ENCODE measurements around the gene BRWD1.

BRWD1 gene

GRCh38 chr21:39265603-39266002 is 47.8 kb downstream of the BRWD1 start:
- H4K20me1 ChIP-seq (ENCODE audit: insufficient read depth, low read length): peaks cover 2% of the 10 kb centered on the region; the same call in 1 of the 2 replicates
- no peak overlapping the region for H2AFZ ChIP-seq (ENCODE audit: low read depth, low read length)
- DNase-seq: no peak
- no peak overlapping the region for H3K27ac ChIP-seq (ENCODE audit: low read length)
- H3K4me1 ChIP-seq (ENCODE audit: insufficient read depth, low read length): no peaks in the 10 kb centered on the region
- no peak overlapping the region for H3K4me3 ChIP-seq (ENCODE audit: low read depth in 1 of 2, low read length in 2 of 2)
- TF ChIP-seq EZH2 (IDR thresholded peaks at IDR 0.05; ENCODE audit: borderline replicate concordance, low read depth, low read length, severe bottlenecking): no peak
- no peak for TF ChIP-seq CTCF (IDR thresholded peaks at IDR 0.05; ENCODE audit: borderline replicate concordance, extremely low read depth, low read length, poor library complexity, severe bottlenecking)
- H3K79me2 ChIP-seq (ENCODE audit: insufficient read depth, low read length): peaks cover 22% of the 10 kb centered on the region
- H3K4me2 ChIP-seq (ENCODE audit: insufficient read depth, low read length): no peak overlapping the region
- ATAC-seq (ENCODE audit: insufficient read depth, low read depth): no peak
- H3K9me3 ChIP-seq (ENCODE audit: insufficient read depth, low read length, severe bottlenecking): no peaks in the 10 kb centered on the region
- H3K9ac ChIP-seq (ENCODE audit: low read depth, low read length): no peak overlapping the region
- H3K36me3 ChIP-seq (ENCODE audit: insufficient read depth, low read length): peaks cover 92% of the 10 kb centered on the region
- no peaks in the 10 kb centered on the region for H3K27me3 ChIP-seq (ENCODE audit: insufficient read depth, low read length, poor library complexity)

DNA sequence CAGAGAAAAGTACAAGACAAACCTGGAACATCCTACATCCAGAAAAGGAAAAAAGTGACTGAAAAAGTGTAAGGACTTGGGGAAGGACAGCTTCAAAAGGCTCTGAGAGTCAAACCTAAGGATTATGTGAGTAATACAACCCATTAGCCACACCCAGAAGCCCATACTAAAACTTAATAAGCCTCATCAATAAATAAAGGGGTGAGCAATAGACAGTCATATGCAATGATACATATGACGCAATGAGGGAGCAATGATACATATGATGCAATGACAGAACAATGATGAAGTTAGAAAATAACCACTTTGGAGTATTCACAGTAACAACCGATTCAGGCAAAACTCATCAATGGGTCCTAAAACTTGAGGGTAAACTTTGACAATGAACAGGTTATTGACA is 50.1 kb downstream of the BRWD1 start:
- peaks cover 29% of the 10 kb centered on the region for H3K79me2 ChIP-seq (ENCODE audit: insufficient read depth, low read length)
- no peaks in the 10 kb centered on the region for H3K27me3 ChIP-seq (ENCODE audit: insufficient read depth, low read length, poor library complexity)
- H3K36me3 ChIP-seq (ENCODE audit: insufficient read depth, low read length): peaks cover 94% of the 10 kb centered on the region
- H3K4me2 ChIP-seq (ENCODE audit: insufficient read depth, low read length): no peak overlapping the region
- no peak overlapping the region for H2AFZ ChIP-seq (ENCODE audit: low read depth, low read length)
- H3K9me3 ChIP-seq (ENCODE audit: insufficient read depth, low read length, severe bottlenecking): no peaks in the 10 kb centered on the region
- DNase-seq (no peak), ATAC-seq (ENCODE audit: insufficient read depth, low read depth) (no peak)
- TF ChIP-seq EZH2 (IDR thresholded peaks at IDR 0.05; ENCODE audit: borderline replicate concordance, low read depth, low read length, severe bottlenecking) (no peak), CTCF (IDR thresholded peaks at IDR 0.05; ENCODE audit: borderline replicate concordance, extremely low read depth, low read length, poor library complexity, severe bottlenecking) (no peak)
- peaks cover 4% of the 10 kb centered on the region; the same call in 1 of the 2 replicates for H4K20me1 ChIP-seq (ENCODE audit: insufficient read depth, low read length)
- H3K9ac ChIP-seq (ENCODE audit: low read depth, low read length): no peak overlapping the region
- H3K4me1 ChIP-seq (ENCODE audit: insufficient read depth, low read length): no peaks in the 10 kb centered on the region
- H3K27ac ChIP-seq (ENCODE audit: low read length): no peak overlapping the region
- no peak overlapping the region for H3K4me3 ChIP-seq (ENCODE audit: low read depth in 1 of 2, low read length in 2 of 2)

- no peaks in the 10 kb centered on the region for H3K27me3 ChIP-seq (ENCODE audit: insufficient read depth, low read length, poor library complexity)
- H3K27ac ChIP-seq (ENCODE audit: low read length): no peak overlapping the region
- no peaks in the 10 kb centered on the region for H3K4me1 ChIP-seq (ENCODE audit: insufficient read depth, low read length)
- TF ChIP-seq CTCF (IDR thresholded peaks at IDR 0.05; ENCODE audit: borderline replicate concordance, extremely low read depth, low read length, poor library complexity, severe bottlenecking): no peak
- TF ChIP-seq EZH2 (IDR thresholded peaks at IDR 0.05; ENCODE audit: borderline replicate concordance, low read depth, low read length, severe bottlenecking): no peak
- ATAC-seq (ENCODE audit: insufficient read depth, low read depth): no peak
- H2AFZ ChIP-seq (ENCODE audit: low read depth, low read length): no peak overlapping the region
- peaks cover 91% of the 10 kb centered on the region for H3K36me3 ChIP-seq (ENCODE audit: insufficient read depth, low read length)
- H3K9me3 ChIP-seq (ENCODE audit: insufficient read depth, low read length, severe bottlenecking): no peaks in the 10 kb centered on the region
- peaks cover 10% of the 10 kb centered on the region; the same call in 1 of the 2 replicates for H4K20me1 ChIP-seq (ENCODE audit: insufficient read depth, low read length)
- DNase-seq: no peak
- H3K79me2 ChIP-seq (ENCODE audit: insufficient read depth, low read length): peaks cover 29% of the 10 kb centered on the region
- no peak overlapping the region for H3K4me3 ChIP-seq (ENCODE audit: low read depth in 1 of 2, low read length in 2 of 2)
- H3K4me2 ChIP-seq (ENCODE audit: insufficient read depth, low read length): no peak overlapping the region
- H3K9ac ChIP-seq (ENCODE audit: low read depth, low read length): no peak overlapping the region
These were observed 55.2 kb downstream of the BRWD1 start for GRCh38 chr21:39258207-39258606.

GRCh38 chr21:39251326-39251725 is 62.1 kb downstream of the BRWD1 start:
- H4K20me1 ChIP-seq (ENCODE audit: insufficient read depth, low read length): peaks cover 1% of the 10 kb centered on the region; the same call in 1 of the 2 replicates
- no peak for ATAC-seq (ENCODE audit: insufficient read depth, low read depth)
- no peak overlapping the region for H3K9ac ChIP-seq (ENCODE audit: low read depth, low read length)
- peaks cover 80% of the 10 kb centered on the region for H3K36me3 ChIP-seq (ENCODE audit: insufficient read depth, low read length)
- no peak overlapping the region for H3K4me2 ChIP-seq (ENCODE audit: insufficient read depth, low read length)
- H3K4me3 ChIP-seq (ENCODE audit: low read depth in 1 of 2, low read length in 2 of 2): no peak overlapping the region
- H3K4me1 ChIP-seq (ENCODE audit: insufficient read depth, low read length): no peaks in the 10 kb centered on the region
- no peak overlapping the region for H3K27ac ChIP-seq (ENCODE audit: low read length)
- peaks cover 2% of the 10 kb centered on the region; the same call in 1 of the 2 replicates for H3K79me2 ChIP-seq (ENCODE audit: insufficient read depth, low read length)
- no peaks in the 10 kb centered on the region for H3K9me3 ChIP-seq (ENCODE audit: insufficient read depth, low read length, severe bottlenecking)
- H3K27me3 ChIP-seq (ENCODE audit: insufficient read depth, low read length, poor library complexity): no peaks in the 10 kb centered on the region
- no peak for DNase-seq
- TF ChIP-seq CTCF (IDR thresholded peaks at IDR 0.05; ENCODE audit: borderline replicate concordance, extremely low read depth, low read length, poor library complexity, severe bottlenecking) (no peak), EZH2 (IDR thresholded peaks at IDR 0.05; ENCODE audit: borderline replicate concordance, low read depth, low read length, severe bottlenecking) (no peak)
- H2AFZ ChIP-seq (ENCODE audit: low read depth, low read length): no peak overlapping the region
